NCI-H1048 (cell line): Measurements from ENCODE around the gene UVSSA.
"Not testable (repeated sequence)": the region's sequence is repeated elsewhere in the genome, so short reads cannot be mapped to it uniquely, and the experiment has no call there.

Source experiments
- DNase-seq: peaks from one replicate; lab custom pipeline; 2025; lab: John Stamatoyannopoulos, UW

The UVSSA gene

DNA sequence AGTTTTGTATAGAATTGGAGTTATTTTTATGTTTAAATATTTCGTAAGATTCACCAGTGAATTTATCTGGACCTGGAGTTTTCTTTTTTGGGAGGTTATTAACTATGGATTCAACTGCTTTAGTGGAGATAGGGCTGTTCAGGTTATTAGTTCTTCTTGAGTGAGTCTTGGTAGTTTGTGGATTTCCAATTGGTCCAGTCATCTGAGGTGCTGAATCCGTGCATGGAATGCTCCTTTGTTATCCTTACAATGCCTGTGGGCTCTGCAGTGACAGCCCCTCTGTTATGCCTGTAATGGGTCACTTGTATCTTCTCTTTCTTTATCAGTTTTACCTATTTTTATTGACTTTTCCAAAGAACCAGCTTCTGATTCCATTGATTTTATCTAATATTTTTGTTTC lies 74.6 kb downstream of the UVSSA start:
- no peak for DNase-seq

DNA sequence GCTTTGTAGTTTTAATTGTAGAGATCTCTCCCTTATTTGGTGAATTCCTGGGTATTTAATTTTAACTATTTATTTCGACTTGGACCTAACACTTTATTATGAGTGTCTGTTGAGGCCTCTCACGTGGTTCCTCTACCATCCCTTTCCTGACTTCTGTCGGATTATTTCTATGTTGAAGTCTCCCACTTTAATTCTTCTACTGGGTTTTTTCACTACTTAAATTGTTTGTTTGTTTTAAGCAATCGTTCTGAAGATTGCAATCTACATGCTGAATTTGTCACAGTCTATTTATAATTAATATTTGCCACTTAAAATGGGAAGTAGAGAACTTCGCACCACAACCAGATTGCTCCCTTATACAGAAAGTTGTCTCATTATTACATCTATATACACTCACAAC lies 80.0 kb downstream of the UVSSA start:
- DNase-seq: no peak

DNA sequence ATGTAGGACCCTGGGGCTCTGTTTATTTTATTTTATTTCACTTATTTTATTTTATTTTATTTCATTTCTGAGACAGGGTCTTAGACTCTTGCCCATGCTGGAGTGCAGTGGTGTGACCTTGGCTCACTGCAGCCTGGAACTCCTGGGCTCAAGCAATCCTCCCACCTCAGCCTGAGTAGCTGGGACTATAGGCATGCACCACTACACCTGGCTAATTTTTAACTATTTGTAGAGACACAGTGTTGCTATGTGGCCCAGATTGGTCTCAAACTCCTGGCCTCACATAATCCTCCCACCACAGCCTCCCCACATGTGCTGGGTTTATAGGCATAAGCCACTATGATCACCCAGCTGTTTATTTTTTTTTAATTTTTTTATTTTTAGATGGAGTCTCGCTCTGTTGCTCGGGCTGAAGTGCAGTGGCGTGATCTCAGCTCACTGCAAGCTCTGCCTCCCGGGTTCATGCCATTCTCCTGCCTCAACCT lies 96.7 kb downstream of the UVSSA start:
- not testable (repeated sequence) for DNase-seq
